NCI-H128 (cell line): ENCODE measurements around the gene VSIG8.

ENCODE experiments used
- DNase-seq: peaks from one replicate; lab custom pipeline; 2025; ENCODE audit not compliant: unreplicated experiment; lab: John Stamatoyannopoulos, UW

The VSIG8 gene

GRCh38 chr1:159884296-159884695, 21.8 kb upstream of the VSIG8 start:
- DNase-seq, result no peak

- DNase-seq, result no peak
Observed at GRCh38 chr1:159883134-159883533, 20.7 kb upstream of the VSIG8 start.

GRCh38 chr1:159882527-159882862, 20.0 kb upstream of the VSIG8 start:
- DNase-seq, result no peak

DNA sequence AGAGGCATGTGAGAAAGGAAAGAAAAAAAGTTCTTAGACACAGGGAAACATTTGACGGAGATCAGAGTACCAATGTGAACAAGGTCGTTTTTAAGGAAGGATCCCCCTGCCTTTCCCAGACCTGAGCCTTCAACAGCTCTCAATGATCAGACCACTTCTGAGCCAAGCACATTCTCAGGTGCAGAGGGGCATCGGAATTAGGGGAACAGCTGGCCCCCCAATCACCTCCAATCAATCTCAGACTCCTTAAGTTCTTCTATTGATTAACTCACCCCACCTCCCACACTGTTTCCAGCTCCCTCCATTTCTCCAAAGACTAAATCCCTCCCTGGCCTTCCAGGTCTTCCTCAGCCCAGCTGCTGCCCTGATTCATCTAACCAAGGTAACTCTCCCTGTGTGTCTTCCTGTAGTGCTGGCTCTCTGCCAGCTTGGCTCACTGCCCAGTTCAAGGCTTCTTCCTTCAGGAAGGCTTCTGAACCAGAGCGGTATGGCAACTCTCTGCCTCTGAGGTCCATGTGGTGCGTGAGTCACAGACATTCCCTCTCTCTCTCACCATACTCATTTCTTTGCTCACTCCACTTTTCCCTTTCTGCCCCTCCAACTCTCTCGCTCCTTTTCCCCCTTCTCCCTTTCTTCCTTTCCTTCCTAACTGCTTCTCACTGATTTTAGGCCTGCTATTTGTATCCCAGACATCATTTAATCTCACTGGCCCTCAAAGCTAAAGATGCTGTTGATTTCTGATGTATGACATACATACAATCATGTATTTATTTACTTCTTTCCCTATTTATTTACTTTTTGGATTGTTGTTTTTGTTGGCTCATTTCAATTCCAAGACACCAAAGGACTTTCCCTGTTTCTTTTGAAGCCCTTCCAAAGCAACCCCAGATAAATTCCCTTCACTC, 19.4 kb upstream of the VSIG8 start:
- DNase-seq, result peak; percentile 65

- DNase-seq, result no peak
Observed at GRCh38 chr1:159880430-159880829, 18.0 kb upstream of the VSIG8 start.

DNA sequence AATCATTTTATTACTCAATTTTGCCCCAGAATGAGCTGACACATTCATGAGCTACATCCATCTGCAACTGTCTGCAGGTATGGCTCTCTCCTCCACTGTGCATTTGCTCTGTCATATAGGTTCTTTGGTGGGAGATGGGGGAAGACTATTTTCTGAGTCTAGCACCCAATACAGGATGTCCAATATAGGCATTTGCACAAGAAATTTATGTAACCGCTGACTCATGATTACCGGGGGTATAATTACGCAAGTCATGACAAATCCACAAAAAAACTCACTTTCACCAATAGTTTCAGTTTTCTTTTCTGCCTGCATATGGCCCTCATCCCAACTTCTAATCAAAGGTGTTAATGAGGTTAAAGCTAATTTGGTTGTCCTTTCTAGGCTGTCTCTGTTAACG, 17.5 kb upstream of the VSIG8 start:
- DNase-seq, result no peak

DNA sequence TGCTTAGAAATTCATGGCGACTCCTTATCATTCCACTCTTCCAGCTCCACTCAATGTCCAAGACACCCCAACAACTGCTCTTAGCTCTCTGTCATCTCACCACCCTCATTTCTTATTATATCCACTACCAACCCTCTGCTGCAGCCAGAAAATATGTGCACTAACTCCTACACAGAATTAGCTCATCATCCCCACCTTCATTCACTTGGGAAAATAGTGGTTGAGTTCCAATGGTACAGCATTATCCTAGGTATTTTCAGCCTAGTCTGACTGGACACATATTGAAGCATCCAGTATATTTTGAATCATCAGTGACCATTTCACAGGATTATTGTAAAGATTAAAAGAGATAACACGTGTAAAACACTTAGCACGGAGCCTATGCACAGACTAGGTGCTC, 16.7 kb upstream of the VSIG8 start:
- DNase-seq, result no peak

GRCh38 chr1:159877695-159878444, 15.4 kb upstream of the VSIG8 start:
- DNase-seq, result no peak

DNA sequence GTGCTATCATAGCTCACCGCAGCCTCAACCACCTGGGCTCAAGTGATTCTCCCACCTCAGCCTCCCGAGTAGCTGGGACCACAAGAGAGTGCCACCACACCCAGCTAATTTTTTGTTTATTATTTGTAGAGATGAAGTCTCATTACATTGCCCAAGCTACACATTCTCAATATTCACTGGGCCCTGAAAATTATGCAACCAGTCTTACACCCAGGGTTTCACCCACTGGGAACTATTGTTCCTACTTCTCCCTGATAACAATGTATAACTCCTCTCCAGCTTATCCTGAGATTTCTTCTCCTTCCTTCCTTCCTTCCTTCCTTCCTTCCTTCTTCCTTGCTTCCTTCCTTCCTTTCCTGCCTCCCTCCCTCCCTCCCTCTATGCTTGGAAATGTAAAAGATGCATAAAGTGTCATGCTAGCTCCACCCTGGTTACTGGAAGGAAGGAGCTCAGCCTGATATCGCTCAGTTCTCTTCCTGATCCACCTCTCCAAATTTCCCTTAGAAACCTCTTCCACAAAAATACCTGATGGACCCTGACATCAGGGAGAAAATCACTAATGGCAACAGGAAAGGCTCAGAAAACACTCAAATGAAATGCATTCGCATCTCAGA, 11.2 kb upstream of the VSIG8 start:
- no peak for DNase-seq

- DNase-seq, result no peak
Observed at GRCh38 chr1:159872891-159873290, 10.4 kb upstream of the VSIG8 start.

- DNase-seq, result no peak
Observed at GRCh38 chr1:159870704-159871103, 8.2 kb upstream of the VSIG8 start.

DNA sequence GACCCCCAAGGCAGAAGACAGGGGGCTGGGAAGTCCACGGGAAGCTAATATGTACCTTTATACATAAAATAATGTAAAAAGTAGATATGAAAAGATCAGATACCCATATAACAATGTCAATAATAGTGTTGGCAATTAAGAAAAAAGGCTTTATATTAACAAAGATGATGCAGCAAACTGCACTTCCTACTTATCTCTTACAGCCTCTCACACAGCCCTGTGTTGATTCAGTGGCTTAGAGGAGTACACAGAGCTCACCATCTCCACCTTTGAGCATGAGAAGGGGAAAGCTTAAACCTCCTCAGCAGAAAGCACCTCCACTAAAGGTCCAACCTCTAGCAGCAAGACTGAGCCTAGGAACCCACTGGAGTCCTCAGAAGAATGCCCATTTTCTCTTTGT, 7.2 kb upstream of the VSIG8 start:
- DNase-seq, result no peak

GRCh38 chr1:159869173-159869572, 6.7 kb upstream of the VSIG8 start:
- DNase-seq, result no peak

GRCh38 chr1:159868766-159869165, 6.3 kb upstream of the VSIG8 start:
- DNase-seq, result no peak

- peak; percentile 19 for DNase-seq
Observed at GRCh38 chr1:159867664-159868026, 5.2 kb upstream of the VSIG8 start.

- no peak for DNase-seq
Observed at GRCh38 chr1:159866905-159867663, 4.6 kb upstream of the VSIG8 start.

GRCh38 chr1:159866066-159866465, 3.6 kb upstream of the VSIG8 start:
- no peak for DNase-seq

DNA sequence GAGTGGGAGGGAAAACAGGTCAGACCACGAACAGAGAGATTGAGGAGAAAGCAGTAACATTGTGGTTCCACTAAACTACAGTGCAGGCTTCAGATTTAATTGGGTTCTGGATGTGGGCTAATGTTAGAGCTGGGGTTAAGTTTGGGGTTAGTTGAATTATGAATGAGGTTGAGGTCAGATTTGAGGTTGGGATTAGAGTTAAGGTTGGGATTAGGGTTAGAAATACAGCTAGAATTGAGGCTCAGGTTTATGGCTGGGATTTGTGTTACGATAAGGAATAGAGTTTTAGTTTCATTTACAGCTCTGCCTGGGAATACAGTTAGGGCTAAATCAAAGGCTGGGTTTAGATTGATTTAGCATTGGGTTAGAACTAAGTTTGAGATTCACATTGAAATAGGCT, 1.8 kb upstream of the VSIG8 start:
- DNase-seq, result no peak

GRCh38 chr1:159862031-159862430, 426 bp downstream of the VSIG8 start:
- no peak for DNase-seq

- DNase-seq, result no peak
Observed at GRCh38 chr1:159861218-159861617, 1.2 kb downstream of the VSIG8 start.

GRCh38 chr1:159860456-159860855, 2.0 kb downstream of the VSIG8 start:
- no peak for DNase-seq
